Endothelial cell of umbilical vein (primary cell): ENCODE results near the gene SYT2. TPM values are rescaled to one million over a fixed set of nuclear protein-coding genes. Genes with fewer than 3 reads are reported as not detected.

Experiments used
- BruUV-seq: library from RNA; stranded (reverse); fragments of 400-500 nt; replicated peaks from 2 replicates; lab custom pipeline; 2021; lab: Mats Ljungman, UMichigan
- CTCF ChIA-PET: fragments of 300-600, 350-600 bp; sonication (Branson Sonifier 250); formaldehyde crosslinking; loops from one replicate; lab custom pipeline; 2021; ENCODE audit warnings: antibody characterized with exemption, inconsistent platforms; lab: Charles Lee
- POLR2A ChIA-PET: fragments of 300-600, 350-600 bp; sonication (Branson Sonifier 250); formaldehyde crosslinking; loops from one replicate; lab custom pipeline; 2021; ENCODE audit warnings: antibody characterized with exemption, inconsistent platforms; lab: Charles Lee
- DNase-seq: peaks from one replicate; pipeline ENCODE4 v3.0.0-alpha.2; 2011; ENCODE audit warnings: low read depth, low spot score
- FAIRE-seq: peaks from 2 replicates; lab custom pipeline; 2011; peaks lifted over from hg19 to GRCh38; lab: Jason Lieb, UNC
- H2AFZ ChIP-seq: 2 replicates; pipeline ENCODE4 v1.6.0; 2012; ENCODE audit warnings: low read depth, low read length, control low read depth, inconsistent platforms
- H3K27ac ChIP-seq: 2 replicates; pipeline ENCODE4 v1.5.1; 2011; ENCODE audit warnings: low read depth, mild to moderate bottlenecking, control low read depth, low read length, moderate library complexity; ENCODE audit not compliant: insufficient read depth
- H3K27me3 ChIP-seq, 2 experiments: 2 replicates each; pipeline versions ENCODE4 v1.6.0 to v1.6.1; 2011; ENCODE audit warnings: low read length in 2 of 2, mixed read lengths in 1 of 2; ENCODE audit not compliant: control insufficient read depth in 2 of 2, insufficient read depth in 2 of 2
- H3K36me3 ChIP-seq, 2 experiments: 2 replicates in 1 of 2; 3 replicates in 1 of 2; pipeline ENCODE4 v1.5.1; 2011; ENCODE audit warnings: low read length in 2 of 2, mild to moderate bottlenecking in 1 of 2, moderate library complexity in 1 of 2; ENCODE audit not compliant: control insufficient read depth in 2 of 2, insufficient read depth in 2 of 2; ENCODE audit errors: extremely low read depth in 1 of 2
- H3K4me1 ChIP-seq: 3 replicates; pipeline ENCODE4 v1.5.1; 2011; ENCODE audit warnings: mild to moderate bottlenecking, low read length; ENCODE audit not compliant: control insufficient read depth, insufficient read depth; ENCODE audit errors: extremely low read depth
- H3K4me2 ChIP-seq: 2 replicates; pipeline ENCODE4 v1.6.1; 2011; ENCODE audit warnings: low read length, control low read depth, mixed read lengths; ENCODE audit not compliant: insufficient read depth
- H3K4me3 ChIP-seq, 3 experiments: fragments of 200-600 bp in 1 of 3; sonication (generic), shearing (Covaris generic) in 1 of 3; replicated peaks in 1 of 3; 2 replicates each; pipeline ENCODE4 v1.5.1; 2011 to 2016; ENCODE audit warnings: control low read depth in 3 of 3, low read length in 3 of 3, mild to moderate bottlenecking in 2 of 3, inconsistent platforms in 1 of 3, low read depth in 1 of 3, moderate library complexity in 1 of 3; ENCODE audit not compliant: insufficient read depth in 1 of 3
- H3K79me2 ChIP-seq: 2 replicates; pipeline ENCODE4 v1.6.0; 2012; ENCODE audit warnings: low read length, inconsistent platforms; ENCODE audit not compliant: control insufficient read depth, insufficient read depth
- H3K9ac ChIP-seq: replicated peaks from 2 replicates; pipeline ENCODE3; 2011; ENCODE audit warnings: low read length, control low read depth; ENCODE audit not compliant: insufficient read depth; ENCODE audit errors: extremely low read depth
- H3K9me1 ChIP-seq: replicated peaks from 3 replicates; pipeline ENCODE4 v1.6.0; 2011; ENCODE audit warnings: mild to moderate bottlenecking, low read length; ENCODE audit not compliant: control insufficient read depth, insufficient read depth; ENCODE audit errors: extremely low read depth
- H3K9me3 ChIP-seq: replicated peaks from 2 replicates; pipeline ENCODE4 v1.5.1; 2012; ENCODE audit warnings: low read length, inconsistent platforms; ENCODE audit not compliant: control insufficient read depth, insufficient read depth
- H4K20me1 ChIP-seq: replicated peaks from 2 replicates; pipeline ENCODE3; 2011; ENCODE audit warnings: mild to moderate bottlenecking, low read length; ENCODE audit not compliant: control insufficient read depth, insufficient read depth; ENCODE audit errors: extremely low read depth
- CTCF ChIP-seq, 2 donors: IDR thresholded peaks; 1 replicate in 1 of 2; 2 replicates in 1 of 2; pipeline ENCODE4 v1.5.1; 2011; ENCODE audit warnings: low read length in 2 of 2, mild to moderate bottlenecking in 2 of 2, moderate library complexity in 2 of 2, control low read depth in 1 of 2, inconsistent platforms in 1 of 2, low read depth in 1 of 2; ENCODE audit not compliant: insufficient read depth in 1 of 2; ENCODE audit errors: extremely low read depth in 1 of 2
- EZH2 ChIP-seq: IDR thresholded peaks from 2 replicates; pipeline ENCODE4 v1.6.1; 2012; ENCODE audit warnings: borderline replicate concordance, low read depth, mild to moderate bottlenecking, moderate library complexity, low read length, inconsistent platforms; ENCODE audit not compliant: severe bottlenecking
- FOS ChIP-seq: IDR thresholded peaks from 2 replicates; pipeline ENCODE4 v1.6.1; 2011; ENCODE audit warnings: mild to moderate bottlenecking, low read length, moderate library complexity, borderline replicate concordance; ENCODE audit not compliant: insufficient read depth
- GATA2 ChIP-seq: IDR thresholded peaks from 2 replicates; pipeline ENCODE4 v1.7.0; 2011; ENCODE audit warnings: low read depth, mild to moderate bottlenecking, moderate library complexity, mixed read lengths, low read length; ENCODE audit not compliant: insufficient read length, insufficient read depth
- JUN ChIP-seq: IDR thresholded peaks from 2 replicates; pipeline ENCODE4 v1.6.1; 2011; ENCODE audit warnings: borderline replicate concordance, low read depth; ENCODE audit not compliant: insufficient read length, insufficient read depth
- MAX ChIP-seq: IDR thresholded peaks from 2 replicates; pipeline ENCODE4 v1.6.1; 2011; ENCODE audit not compliant: insufficient read depth, insufficient read length
- POLR2A ChIP-seq: IDR thresholded peaks from 2 replicates; pipeline ENCODE4 v1.6.1; 2012; ENCODE audit warnings: low read depth, mild to moderate bottlenecking, control low read depth, low read length
- POLR2AphosphoS5 ChIP-seq: IDR thresholded peaks from 2 replicates; pipeline ENCODE4 v1.6.1; 2012; ENCODE audit warnings: low read depth, mild to moderate bottlenecking, control low read depth, low read length, moderate library complexity; ENCODE audit not compliant: insufficient read depth
- dilution Hi-C: fragments of 300-500 bp; cut with MboI; formaldehyde crosslinking; loops from one replicate; pipeline ENCODE4 v1.15.0; 2019; ENCODE audit warnings: low sequenced_read_pairs; ENCODE audit not compliant: extremely low pct_ligation_motif_present
- intact Hi-C: fragments of 100-400 bp; cut with micrococcal nuclease; formaldehyde crosslinking; loops from one replicate; pipeline ENCODE4 v1.10.0; 2022
- polyA plus RNA-seq, 4 experiments: library from polyadenylated mRNA; depleted of rRNA in 3 of 4; stranded (reverse) in 3 of 4; unstranded in 1 of 4; fragments of >200 nt; gene quantifications; 2 replicates each; pipeline versions ENCODE4 v1.2.1 to v1.2.3, GENCODE V29; 2011 to 2012; ENCODE audit warnings: missing spikeins in 1 of 4
- total RNA-seq: library from RNA; stranded (reverse); gene quantifications from 2 replicates; pipeline ENCODE4 v1.2.3, GENCODE V29; 2021

Gene SYT2
- total and polyA plus RNA-seq, 2 donors (not counting 3 experiments of a cell fraction or from before 2014, with no cell fraction given), result not detected

DNA sequence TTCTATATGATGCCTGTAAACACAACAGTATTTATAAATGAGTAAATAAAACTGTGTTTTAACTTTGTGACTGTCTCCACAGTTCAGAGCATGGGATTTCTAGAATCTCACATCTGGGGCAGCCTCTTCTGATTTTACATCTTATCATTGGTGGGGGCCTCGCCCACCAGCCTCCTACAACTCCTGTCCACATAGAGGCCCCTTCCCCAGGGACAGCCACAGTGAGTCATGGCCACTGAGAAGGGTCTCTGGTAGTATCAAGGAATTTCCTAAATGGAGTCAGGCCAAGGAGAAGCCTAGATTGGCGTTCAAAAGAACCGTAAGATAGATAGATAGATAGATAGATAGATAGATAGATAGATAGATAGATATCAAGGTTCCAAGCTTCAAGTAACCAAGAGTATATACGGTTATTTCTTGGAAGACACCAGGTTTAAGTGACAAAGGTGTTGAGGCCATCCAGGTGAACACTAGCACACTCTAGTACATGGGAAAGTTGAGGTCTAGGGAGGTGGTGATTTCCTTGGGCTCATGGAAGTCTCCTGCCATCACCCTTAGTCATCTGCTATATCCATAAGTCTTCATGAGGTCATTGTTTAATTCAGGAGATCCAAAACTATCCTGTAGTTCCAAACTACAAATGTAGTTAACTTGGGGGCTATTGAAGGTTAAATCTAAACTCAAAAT is 121.6 kb downstream of the SYT2 start:
- Histone ChIP-seq H3K4me2 (peak overlapping the region; percentile 23), H3K27ac (peak overlapping the region; percentile 92), H3K27me3 (no peaks in the 10 kb centered on the region), H3K9ac (peak overlapping the region; percentile 19), H3K9me1 (no peaks in the 10 kb centered on the region), H3K4me1 (peaks cover 51% of the 10 kb centered on the region), H3K4me3 (no peak overlapping the region), H4K20me1 (no peaks in the 10 kb centered on the region), H3K36me3 (no peaks in the 10 kb centered on the region), H3K9me3 (no peaks in the 10 kb centered on the region), H3K79me2 (no peaks in the 10 kb centered on the region), H2AFZ (no peak overlapping the region)
- FAIRE-seq (no peak), DNase-seq (no peak)
- intact Hi-C loops, result loop anchor here (1.0 kb wide), 1 partner anchor 27 kb away; no protein-coding TSS in a partner anchor
- BruUV-seq, result TSS peak; percentile 92
- POLR2A ChIA-PET, result interaction anchor here (1.0 kb wide), 1 partner anchor 15 kb away, joined by 5 read pairs; no protein-coding TSS in a partner anchor
- dilution Hi-C loops, result no loop called here
- TF ChIP-seq GATA2, result peak; percentile 19
- no peak for TF ChIP-seq MAX
- CTCF ChIA-PET, result interaction anchor here (0.8 to 3.2 kb wide), 11 partner anchors 10 to 129 kb away, joined by 3 to 38 read pairs (median 4); no protein-coding TSS in a partner anchor

- peak overlapping the region; percentile 92 for H3K27ac ChIP-seq
- peak; percentile 63 for FAIRE-seq
- CTCF ChIA-PET, result interaction anchor here (1.2 to 3.2 kb wide), 5 partner anchors 10 to 82 kb away, joined by 3 to 38 read pairs (median 7); no protein-coding TSS in a partner anchor
- DNase-seq, result no peak
- H4K20me1 ChIP-seq, result no peaks in the 10 kb centered on the region
- no peak overlapping the region for H2AFZ ChIP-seq
- no peak overlapping the region for H3K9ac ChIP-seq
- POLR2A ChIA-PET, result no interaction called here
- dilution Hi-C loops (no loop called here), intact Hi-C loops (no loop called here)
- no peaks in the 10 kb centered on the region for H3K9me1 ChIP-seq
- no peak overlapping the region for H3K4me3 ChIP-seq
- BruUV-seq, result no TSS peak
- no peak for TF ChIP-seq GATA2
- TF ChIP-seq CTCF (IDR thresholded peaks at IDR 0.05; ENCODE audit: extremely low read depth in 1 of 2, insufficient read depth in 1 of 2, low read depth in 1 of 2, low read length in 2 of 2), result no peak
- TF ChIP-seq POLR2A, result no peak
- TF ChIP-seq EZH2, result no peak
- TF ChIP-seq POLR2AphosphoS5, result no peak
- no peak for TF ChIP-seq JUN
- no peak for TF ChIP-seq FOS
- H3K27me3 ChIP-seq, result no peaks in the 10 kb centered on the region
- peaks cover 47% of the 10 kb centered on the region for H3K4me1 ChIP-seq
- no peaks in the 10 kb centered on the region for H3K9me3 ChIP-seq
- H3K36me3 ChIP-seq, result no peaks in the 10 kb centered on the region
- H3K79me2 ChIP-seq, result no peaks in the 10 kb centered on the region
- no peak overlapping the region for H3K4me2 ChIP-seq
Observed at GRCh38 chr1:202587859-202588485, 122.3 kb downstream of the SYT2 start.
